AG04449 (cell line): ENCODE results near the gene ZNF580.

Experiments used
- CTCF ChIA-PET: fragments of 350-600 bp; formaldehyde crosslinking; extraction: SDS; loops from one replicate; lab custom pipeline; 2021; ENCODE audit warnings: antibody characterized with exemption; lab: Yijun Ruan, JAX
- POLR2A ChIA-PET: fragments of 400-600, 350-600 bp; formaldehyde crosslinking; extraction: SDS; loops from one replicate; lab custom pipeline; 2020; ENCODE audit warnings: antibody characterized with exemption, inconsistent platforms; lab: Yijun Ruan, JAX
- DNase-seq: peaks from one replicate; pipeline ENCODE4 v3.0.0-alpha.2; 2010; ENCODE audit warnings: low read depth, low spot score
- H3K4me3 ChIP-seq: 2 replicates; pipeline ENCODE4 v1.5.1; 2011; ENCODE audit warnings: low read depth, mild to moderate bottlenecking, control low read depth, low read length
- TF ChIP-seq, protein P1 (sequence below): IDR thresholded peaks from one replicate; pipeline ENCODE4 v1.5.1; 2011; ENCODE audit warnings: mild to moderate bottlenecking, moderate library complexity, low read length, control low read depth, inconsistent platforms; ENCODE audit not compliant: insufficient read depth; ENCODE audit errors: missing control alignments

The ZNF580 gene

DNA sequence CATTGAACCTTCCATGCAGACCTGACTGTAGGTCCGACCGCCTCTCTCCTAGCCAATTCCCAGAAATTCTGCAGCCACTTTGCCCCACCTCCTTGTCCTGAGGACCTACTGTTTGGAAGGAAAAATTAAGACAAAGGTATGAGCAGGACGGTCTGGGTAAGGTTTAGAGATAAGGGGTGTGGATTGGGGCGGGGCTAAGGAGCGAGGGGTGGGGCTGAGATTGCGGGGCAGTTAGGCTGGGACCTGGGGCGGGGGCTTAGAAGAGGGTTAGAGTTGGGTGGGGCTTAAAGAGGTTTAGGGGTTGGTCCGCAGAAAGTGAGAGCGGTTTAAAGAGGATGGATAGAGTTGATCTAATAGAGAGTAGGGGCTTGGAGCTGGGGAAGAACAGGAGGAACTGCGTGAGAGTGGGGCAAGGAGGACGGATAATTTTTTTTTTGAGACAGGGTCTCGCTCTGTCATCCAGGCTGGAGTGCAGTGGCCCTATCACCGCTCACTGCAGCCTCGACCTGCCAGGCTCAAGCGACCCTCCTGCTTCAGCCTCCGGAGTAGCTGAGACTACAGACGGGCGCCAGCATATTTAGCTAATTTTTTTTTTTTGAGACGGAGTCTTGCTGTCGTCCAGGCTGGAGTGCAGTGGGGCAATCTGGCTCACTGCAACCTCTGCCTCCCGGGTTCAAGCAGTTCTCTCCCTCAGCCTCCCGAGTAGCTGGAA lies 37.1 kb upstream of the ZNF580 start:
- DNase-seq = no peak
- TF ChIP-seq, protein P1, sequence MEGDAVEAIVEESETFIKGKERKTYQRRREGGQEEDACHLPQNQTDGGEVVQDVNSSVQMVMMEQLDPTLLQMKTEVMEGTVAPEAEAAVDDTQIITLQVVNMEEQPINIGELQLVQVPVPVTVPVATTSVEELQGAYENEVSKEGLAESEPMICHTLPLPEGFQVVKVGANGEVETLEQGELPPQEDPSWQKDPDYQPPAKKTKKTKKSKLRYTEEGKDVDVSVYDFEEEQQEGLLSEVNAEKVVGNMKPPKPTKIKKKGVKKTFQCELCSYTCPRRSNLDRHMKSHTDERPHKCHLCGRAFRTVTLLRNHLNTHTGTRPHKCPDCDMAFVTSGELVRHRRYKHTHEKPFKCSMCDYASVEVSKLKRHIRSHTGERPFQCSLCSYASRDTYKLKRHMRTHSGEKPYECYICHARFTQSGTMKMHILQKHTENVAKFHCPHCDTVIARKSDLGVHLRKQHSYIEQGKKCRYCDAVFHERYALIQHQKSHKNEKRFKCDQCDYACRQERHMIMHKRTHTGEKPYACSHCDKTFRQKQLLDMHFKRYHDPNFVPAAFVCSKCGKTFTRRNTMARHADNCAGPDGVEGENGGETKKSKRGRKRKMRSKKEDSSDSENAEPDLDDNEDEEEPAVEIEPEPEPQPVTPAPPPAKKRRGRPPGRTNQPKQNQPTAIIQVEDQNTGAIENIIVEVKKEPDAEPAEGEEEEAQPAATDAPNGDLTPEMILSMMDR = no peak
- ChIA-PET POLR2A (interaction anchor here (1.1 kb wide), 1 partner anchor 18 kb away, joined by 3 read pairs; no protein-coding TSS in a partner anchor), CTCF (interaction anchor here (1.0 to 3.9 kb wide), 5 partner anchors 10 to 136 kb away, joined by 3 to 36 read pairs (median 4); no protein-coding TSS in a partner anchor)
- no peak overlapping the region for H3K4me3 ChIP-seq

DNA sequence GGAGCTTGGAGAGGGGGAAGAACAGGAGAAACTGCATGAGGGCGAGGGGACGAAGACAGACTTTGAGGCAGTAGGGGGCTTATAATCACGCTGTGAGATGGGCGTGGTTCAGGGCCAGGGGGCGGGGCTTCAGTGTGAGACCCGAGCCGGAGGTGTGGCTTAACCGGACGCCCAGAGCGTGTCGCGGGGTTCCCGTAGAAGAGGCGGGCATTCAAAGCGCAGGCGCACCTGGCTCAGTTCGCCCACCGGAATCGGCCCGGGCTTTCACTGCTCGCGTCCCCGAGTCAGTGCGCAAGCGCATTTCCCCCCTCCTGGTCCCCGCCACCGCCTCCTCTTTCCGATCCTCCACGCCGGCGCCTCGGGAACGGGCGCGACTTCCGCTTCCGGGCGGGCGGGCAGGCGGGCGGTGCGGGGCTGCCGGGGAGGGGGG lies 35.6 kb upstream of the ZNF580 start:
- H3K4me3 ChIP-seq = peak overlapping the region; percentile 96
- POLR2A ChIA-PET = interaction anchor here (0.6 to 1.5 kb wide), 7 partner anchors 19 to 543 kb away, joined by 3 to 6 read pairs (median 5); partner anchors contain the start of genes ZNF581 and ZNF784
- DNase-seq = peak; percentile 65
- CTCF ChIA-PET = interaction anchor here (0.7 to 4.3 kb wide), 25 partner anchors 8 to 517 kb away, joined by 3 to 70 read pairs (median 6); partner anchors contain the start of gene ZNF784
- TF ChIP-seq, protein P1 = no peak

DNA sequence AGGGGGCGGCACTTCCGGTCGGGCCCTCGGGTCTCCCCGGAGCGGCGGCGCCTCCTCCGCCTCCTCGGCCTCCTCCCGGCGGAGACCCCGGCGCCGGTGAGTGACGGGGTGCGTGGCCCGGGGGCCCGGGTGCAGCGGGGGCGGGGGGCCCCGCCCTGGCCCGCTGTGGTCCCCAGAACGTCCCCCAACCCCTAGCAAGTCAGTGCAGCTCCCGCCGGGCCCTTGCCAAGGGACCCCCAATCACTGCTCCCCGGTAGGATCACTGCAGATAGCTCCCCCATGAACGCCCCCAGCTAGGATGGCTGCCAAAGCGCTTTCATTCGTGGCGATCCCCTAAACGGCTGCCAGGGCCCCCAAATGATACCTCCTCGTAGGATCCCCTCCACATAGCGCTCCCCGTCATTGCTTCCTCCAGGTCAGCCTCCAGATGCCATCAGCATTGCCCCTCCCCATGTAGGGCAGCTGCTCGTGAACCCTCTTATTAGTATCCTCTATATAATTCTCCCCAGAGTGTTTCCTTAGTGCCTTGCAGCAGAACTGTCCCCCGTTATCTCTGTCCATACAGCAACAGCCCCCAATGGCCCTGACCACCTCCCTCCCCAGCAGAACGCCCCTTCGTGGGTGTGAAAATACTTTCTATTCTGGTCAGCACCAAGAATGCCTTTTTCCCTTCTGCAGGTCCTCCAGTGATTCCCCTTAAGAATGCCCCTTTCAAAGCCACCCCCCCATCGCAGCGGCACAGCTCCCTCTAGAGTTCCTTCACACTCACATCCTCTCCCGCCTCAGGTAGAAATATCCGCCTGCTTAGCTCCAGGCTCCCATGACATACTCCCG lies 34.9 kb upstream of the ZNF580 start, which contains the start of gene ZNF865:
ZNF865 (plus strand) TSS at position 11 of the 834 bp plus-strand sequence. CDS start 7,972 bp downstream, outside the sequence.
- ChIA-PET CTCF (interaction anchor here (0.7 to 4.3 kb wide), 36 partner anchors 10 to 518 kb away, joined by 3 to 70 read pairs (median 6); partner anchors contain the start of genes NAT14, ZNF579 and ZNF784), POLR2A (interaction anchor here (0.7 to 1.5 kb wide), 9 partner anchors 12 to 119 kb away, joined by 3 to 6 read pairs (median 3); partner anchors contain the start of genes ZNF579, ZNF581 and ZNF784)
- no peak for DNase-seq
- TF ChIP-seq, protein P1 = peak; percentile 88
- H3K4me3 ChIP-seq = peak within 1 kb of the TSS; percentile 96

DNA sequence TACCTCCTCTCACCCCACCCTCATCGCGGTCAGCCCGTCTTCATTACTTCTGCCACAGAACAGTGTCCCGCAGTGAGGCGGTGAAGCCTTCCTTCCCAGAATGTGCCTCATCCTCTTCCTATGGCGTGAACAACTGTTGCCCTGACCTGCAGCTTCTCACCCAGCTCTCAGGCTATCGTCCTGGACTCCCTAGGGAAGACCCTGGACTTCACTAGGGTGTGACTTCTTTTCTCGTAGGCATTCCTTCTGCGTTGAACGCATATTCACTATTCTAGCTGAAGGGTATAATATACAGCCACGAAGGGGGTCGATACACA lies 34.4 kb upstream of the ZNF580 start:
- peak overlapping the region; percentile 96 for H3K4me3 ChIP-seq
- TF ChIP-seq, protein P1 = no peak
- CTCF ChIA-PET = interaction anchor here (0.7 to 4.3 kb wide), 33 partner anchors 9 to 466 kb away, joined by 3 to 70 read pairs (median 6); partner anchors contain the start of genes NAT14, ZNF579 and ZNF784
- POLR2A ChIA-PET = interaction anchor here (0.5 to 1.5 kb wide), 10 partner anchors 11 to 119 kb away, joined by 3 to 6 read pairs (median 3); partner anchors contain the start of genes ZNF579, ZNF581 and ZNF784
- DNase-seq = no peak

DNA sequence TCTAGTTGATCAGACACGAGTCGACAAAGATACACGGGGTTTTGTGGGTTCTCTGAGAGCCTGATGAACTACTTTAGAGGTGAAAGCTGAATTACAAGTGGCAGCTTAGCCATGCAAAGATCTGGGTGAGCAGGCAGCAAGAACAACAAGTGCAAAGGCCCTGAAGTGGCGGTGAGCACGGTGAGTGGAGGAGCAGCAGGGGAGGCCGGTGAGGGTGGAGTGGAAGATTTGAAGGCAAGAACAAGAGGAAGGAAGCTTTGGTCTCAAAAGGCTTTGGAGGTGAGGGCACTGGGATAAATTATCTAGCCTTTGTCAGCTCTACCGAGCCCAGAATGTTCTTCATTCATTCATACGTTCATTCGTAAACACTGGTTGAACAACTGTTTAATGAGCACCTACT lies 34.0 kb upstream of the ZNF580 start:
- TF ChIP-seq, protein P1 = no peak
- ChIA-PET POLR2A (interaction anchor here (0.5 to 1.5 kb wide), 6 partner anchors 11 to 120 kb away, joined by 3 to 5 read pairs (median 3); partner anchors contain the start of gene ZNF579), CTCF (interaction anchor here (0.8 to 4.3 kb wide), 28 partner anchors 9 to 466 kb away, joined by 3 to 70 read pairs (median 6); partner anchors contain the start of genes NAT14, ZNF579 and ZNF784)
- DNase-seq = no peak
- H3K4me3 ChIP-seq = peak overlapping the region; percentile 96
